ENCODE results near the gene RNF111.
"Not testable (repeated sequence)": the region's sequence is repeated elsewhere in the genome, so short reads cannot be mapped to it uniquely, and the experiment has no call there.

Gene RNF111

GRCh38 chr15:59059076-59059597 lies 71.7 kb downstream of the RNF111 start:
- no peak for DNase-seq (ENCODE audit: low read depth)

DNA sequence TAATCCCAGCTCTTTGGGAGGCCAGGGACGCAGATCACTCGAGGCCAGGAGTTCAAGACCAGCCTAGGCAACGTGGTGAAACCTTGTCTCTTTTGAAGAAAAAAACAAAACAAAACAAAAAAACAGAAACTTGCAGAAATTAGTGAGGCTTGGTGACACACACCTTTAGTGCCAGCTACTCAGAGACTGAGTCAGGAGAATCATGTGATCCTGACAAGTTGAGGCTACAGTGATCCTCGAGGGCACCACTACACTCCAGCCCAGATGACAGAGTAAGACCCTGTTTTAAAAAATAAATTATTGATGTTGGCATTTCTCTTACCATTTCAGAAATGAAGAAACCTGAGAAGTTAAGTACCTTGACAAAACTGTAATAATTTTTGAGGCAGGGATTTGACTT lies 72.9 kb downstream of the RNF111 start:
- no peak for DNase-seq (ENCODE audit: low read depth)

DNA sequence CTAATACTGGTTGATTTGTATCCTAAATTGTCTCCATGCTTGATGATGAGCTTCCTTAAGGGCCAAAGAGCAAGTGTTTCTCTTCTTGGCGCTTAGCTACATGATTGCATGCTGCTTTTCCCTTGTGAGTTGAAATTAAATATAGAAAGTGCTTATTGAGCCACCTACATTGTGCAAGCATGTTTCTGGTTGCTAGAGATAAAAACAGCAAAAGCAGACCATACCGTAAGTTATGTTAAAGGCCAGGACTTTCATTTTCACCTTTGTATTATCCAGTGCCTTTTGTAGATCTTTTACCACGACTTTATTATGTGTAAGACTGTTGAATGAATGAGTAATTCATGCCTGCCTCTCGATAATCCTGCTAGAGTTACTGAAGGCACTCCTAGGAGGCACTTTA lies 75.6 kb downstream of the RNF111 start:
- no peak for DNase-seq (ENCODE audit: low read depth)

DNA sequence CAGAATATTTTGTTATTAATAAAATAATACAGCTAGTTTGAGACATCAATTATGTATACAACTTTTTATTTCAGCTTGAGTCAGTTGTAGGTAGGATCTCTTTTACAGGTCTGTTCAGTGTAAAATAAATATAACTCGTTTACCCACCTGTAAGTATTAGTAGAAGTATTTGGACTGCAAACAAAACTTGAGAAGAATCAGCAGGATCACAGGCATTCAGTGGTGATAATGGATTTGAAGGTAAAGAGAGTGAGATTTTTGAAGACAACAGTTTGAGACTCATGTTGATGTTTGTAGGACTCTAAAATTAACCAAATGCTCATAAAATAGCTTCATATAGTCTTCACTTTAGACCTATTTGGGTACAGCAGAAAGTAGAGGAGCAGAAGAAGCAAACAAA lies 82.0 kb downstream of the RNF111 start:
- no peak for DNase-seq (ENCODE audit: low read depth)

- DNase-seq (ENCODE audit: low read depth) = no peak
Observed at GRCh38 chr15:59074607-59075006, 87.1 kb downstream of the RNF111 start.

DNA sequence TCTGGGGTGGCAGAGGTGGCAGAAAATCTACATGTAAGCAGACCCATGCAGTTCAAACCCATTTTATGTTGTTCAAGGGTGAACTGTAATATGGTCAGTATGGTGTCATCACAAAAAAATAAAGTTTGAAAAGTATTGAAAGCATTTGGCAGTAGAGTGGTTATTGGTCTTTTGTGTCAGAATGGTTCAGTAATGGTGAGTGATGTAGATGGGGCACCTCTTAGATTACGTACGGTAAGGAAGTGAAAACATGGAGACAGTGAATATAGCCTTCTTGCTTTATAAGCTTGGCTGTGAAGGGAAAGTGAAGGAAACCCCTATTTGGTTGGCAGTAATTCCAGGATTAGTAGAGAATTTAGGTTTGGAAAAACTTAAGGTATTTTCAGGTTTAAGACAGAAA lies 100.3 kb downstream of the RNF111 start:
- DNase-seq (ENCODE audit: low read depth) = no peak

- no peak for DNase-seq (ENCODE audit: low read depth)
Observed at GRCh38 chr15:59094077-59094476, 106.6 kb downstream of the RNF111 start.

GRCh38 chr15:59096429-59096828 lies 109.0 kb downstream of the RNF111 start:
- no peak for DNase-seq (ENCODE audit: low read depth)

GRCh38 chr15:59099162-59099685 lies 111.8 kb downstream of the RNF111 start:
- no peak for DNase-seq (ENCODE audit: low read depth)

GRCh38 chr15:59104602-59104911 lies 117.1 kb downstream of the RNF111 start:
- no peak for DNase-seq (ENCODE audit: low read depth)

- DNase-seq (ENCODE audit: low read depth) = peak; percentile 96
Observed at GRCh38 chr15:59104912-59105732, 117.7 kb downstream of the RNF111 start, which contains the start of gene CCNB2. Gene CCNB2 (plus strand): TSS chr15:59105146. CDS start chr15:59105269, 123 bp downstream.

DNA sequence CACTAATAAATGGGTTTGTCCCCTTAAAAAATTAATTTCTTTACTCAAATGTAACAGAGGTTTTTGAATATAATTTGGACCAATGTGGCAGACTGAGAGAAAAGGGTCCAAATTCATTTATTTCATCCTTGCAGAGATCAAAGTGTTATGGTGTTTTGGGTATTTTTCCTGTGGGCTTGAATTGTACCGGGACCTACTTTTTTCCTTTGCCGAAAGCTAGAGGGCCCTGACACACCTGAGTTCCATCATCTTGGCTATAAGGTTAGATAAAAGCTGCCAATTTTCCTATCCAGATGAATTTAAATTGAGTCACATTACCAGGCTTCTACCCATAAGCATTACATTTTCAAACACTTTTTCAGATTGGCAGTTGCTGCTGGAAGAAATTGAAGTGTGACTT lies 118.4 kb downstream of the RNF111 start:
- DNase-seq (ENCODE audit: low read depth) = no peak

GRCh38 chr15:59111251-59111650 lies 123.8 kb downstream of the RNF111 start:
- DNase-seq (ENCODE audit: low read depth) = no peak

- peak; percentile 33 for DNase-seq (ENCODE audit: low read depth)
Observed at GRCh38 chr15:59115047-59115446, 127.6 kb downstream of the RNF111 start.

- DNase-seq (ENCODE audit: low read depth) = no peak
Observed at GRCh38 chr15:59116141-59116540, 128.7 kb downstream of the RNF111 start.

- DNase-seq (ENCODE audit: low read depth) = no peak
Observed at GRCh38 chr15:59116771-59117170, 129.3 kb downstream of the RNF111 start.

GRCh38 chr15:59119625-59120024 lies 132.2 kb downstream of the RNF111 start:
- no peak for DNase-seq (ENCODE audit: low read depth)

DNA sequence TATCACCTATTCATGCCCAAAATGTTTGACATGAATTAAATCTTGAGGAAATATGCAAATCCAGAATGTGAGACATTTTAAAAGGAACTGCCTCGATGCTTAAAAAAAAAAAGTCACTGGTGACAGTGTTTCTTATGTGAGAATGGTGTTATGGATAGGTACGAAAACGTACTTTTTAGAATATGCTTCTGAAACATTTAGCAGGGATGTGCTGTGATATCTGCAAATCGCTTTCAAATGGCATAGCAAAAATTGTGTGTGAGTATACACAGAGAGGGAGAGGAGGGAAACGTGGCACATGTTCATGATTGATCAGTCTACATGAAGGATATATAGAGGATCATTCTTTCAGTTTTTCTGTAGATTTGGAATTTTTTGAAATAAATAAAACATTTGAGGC lies 133.5 kb downstream of the RNF111 start:
- no peak for DNase-seq (ENCODE audit: low read depth)

DNA sequence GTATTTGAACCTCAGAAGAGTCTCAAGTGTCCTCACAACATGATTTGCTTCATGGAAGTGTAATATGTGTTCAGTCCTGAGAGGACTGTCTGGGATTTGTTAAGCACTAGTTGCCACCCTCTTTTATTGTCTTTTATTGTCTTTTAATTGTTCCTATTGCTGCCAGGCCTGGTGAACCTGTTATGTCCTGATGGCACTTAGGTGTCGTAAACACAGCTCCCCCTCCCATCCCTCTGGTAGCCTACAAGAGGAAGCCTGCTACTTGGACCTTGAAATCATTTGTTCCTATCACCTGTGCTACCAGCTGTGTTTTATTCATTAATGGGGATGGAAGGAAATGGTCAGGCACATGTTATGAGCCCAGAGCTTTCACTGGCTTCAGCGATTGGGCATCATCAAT lies 136.8 kb downstream of the RNF111 start:
- no peak for DNase-seq (ENCODE audit: low read depth)

GRCh38 chr15:59125683-59126082 lies 138.2 kb downstream of the RNF111 start:
- not testable (repeated sequence) for DNase-seq (ENCODE audit: low read depth)

DNA sequence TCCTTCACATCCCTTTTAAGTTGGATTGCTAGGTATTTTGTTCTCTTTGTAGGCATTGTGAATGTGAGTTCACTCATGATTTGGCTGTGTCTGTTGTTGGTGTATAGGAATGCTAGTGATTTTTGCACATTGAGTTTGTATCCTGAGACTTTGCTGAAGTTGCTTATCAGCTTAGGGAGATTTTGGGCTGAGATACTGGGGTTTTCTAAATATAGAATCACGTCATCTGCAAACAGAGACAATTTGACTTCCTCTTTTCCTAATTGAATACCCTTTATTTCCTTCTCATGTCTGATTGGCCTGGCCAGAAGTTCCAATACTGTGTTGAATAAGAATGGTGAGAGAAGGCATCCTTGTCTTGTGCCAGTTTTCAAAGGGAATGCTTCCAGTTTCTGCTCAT lies 139.8 kb downstream of the RNF111 start:
- DNase-seq (ENCODE audit: low read depth) = not testable (repeated sequence)

DNA sequence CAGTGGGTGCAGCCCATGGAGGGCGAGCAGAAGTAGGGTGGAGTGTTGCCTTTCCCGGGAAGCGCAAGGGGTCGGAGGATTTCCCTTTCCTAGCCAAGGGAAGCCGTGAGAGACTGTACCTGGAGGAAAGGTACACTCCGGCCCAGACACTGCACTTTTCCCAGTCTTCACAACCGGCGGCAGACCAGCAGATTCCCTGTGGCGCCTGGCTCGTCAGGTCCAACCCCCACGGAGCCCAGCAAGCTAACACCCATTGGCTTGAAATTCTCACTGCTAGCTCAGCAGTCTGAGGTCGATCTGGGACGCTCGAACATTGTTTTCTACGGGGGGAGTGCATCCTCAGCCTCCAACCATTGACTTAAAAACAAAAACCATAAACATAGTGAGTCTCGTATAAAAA lies 144.0 kb downstream of the RNF111 start:
- no peak for DNase-seq (ENCODE audit: low read depth)

DNA sequence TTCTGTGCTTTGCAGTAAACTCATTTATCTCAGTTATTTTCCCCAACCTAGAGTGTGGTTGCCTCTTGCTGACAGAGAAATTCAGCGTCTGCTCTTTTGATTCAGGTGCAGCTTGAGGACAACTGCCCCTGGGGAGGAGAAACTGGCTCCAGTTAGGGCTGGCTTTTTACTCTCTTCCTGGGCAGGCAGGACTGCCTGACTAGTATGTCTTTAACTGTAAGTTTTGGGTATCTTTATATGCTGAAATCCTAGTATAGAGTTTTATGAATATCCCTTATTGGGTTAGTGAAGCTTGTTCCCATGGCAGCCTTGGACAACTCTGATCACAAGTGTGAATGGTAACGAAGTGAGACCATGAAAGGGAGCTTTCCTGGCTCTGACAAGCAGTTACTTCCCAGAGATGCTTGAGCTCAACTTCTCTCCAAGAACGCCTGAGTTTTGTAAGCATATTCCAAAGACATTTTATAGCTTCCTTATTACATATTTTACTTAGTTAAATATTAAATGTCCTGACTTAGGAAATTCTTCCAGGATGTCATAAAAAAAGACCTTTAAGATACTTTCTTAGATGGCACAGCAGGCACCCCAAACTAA lies 144.6 kb downstream of the RNF111 start:
- DNase-seq (ENCODE audit: low read depth) = no peak
